ENCODE results near the gene TMEM69.

DNA sequence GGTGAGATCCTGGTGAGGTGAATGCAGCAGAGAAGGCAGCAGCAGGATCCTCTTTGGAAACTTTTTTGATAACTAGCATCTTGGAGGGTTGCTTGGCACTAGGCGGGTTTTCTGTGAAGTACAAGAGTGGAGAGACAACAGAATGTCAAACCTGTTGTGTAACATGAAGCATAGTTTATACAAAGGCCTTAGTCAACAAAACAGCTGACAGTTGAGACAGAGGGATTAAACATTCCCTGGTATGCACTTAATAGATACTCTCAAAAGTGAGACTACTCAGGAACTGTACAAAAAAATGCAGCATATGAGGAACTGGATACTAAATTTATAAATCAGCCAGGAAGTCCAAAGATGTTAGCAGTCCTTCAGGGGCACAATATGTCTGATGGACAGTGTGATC lies 47.7 kb upstream of the TMEM69 start:
- TF ChIP-seq, protein P1, sequence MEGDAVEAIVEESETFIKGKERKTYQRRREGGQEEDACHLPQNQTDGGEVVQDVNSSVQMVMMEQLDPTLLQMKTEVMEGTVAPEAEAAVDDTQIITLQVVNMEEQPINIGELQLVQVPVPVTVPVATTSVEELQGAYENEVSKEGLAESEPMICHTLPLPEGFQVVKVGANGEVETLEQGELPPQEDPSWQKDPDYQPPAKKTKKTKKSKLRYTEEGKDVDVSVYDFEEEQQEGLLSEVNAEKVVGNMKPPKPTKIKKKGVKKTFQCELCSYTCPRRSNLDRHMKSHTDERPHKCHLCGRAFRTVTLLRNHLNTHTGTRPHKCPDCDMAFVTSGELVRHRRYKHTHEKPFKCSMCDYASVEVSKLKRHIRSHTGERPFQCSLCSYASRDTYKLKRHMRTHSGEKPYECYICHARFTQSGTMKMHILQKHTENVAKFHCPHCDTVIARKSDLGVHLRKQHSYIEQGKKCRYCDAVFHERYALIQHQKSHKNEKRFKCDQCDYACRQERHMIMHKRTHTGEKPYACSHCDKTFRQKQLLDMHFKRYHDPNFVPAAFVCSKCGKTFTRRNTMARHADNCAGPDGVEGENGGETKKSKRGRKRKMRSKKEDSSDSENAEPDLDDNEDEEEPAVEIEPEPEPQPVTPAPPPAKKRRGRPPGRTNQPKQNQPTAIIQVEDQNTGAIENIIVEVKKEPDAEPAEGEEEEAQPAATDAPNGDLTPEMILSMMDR (IDR thresholded peaks at IDR 0.05): no peak
- no peak for TF ChIP-seq EP300 (IDR thresholded peaks at IDR 0.05)

All from tibial nerve (tissue), 4 donors.